Subcutaneous adipose tissue (tissue), 4 donors: Measurements from ENCODE around the gene SLC27A1. TPM values are rescaled to one million over a fixed set of nuclear protein-coding genes. Genes with fewer than 3 reads are reported as not detected.

Source experiments
- total RNA-seq, 4 donors: library from RNA; depleted of rRNA; stranded (reverse); fragments of >200 nt; gene quantifications; one replicate each; pipeline ENCODE4 v1.1.0, GENCODE V29; 2016
- TF ChIP-seq, protein P1 (sequence below): fragments of 450-650 bp; IDR thresholded peaks from one replicate; pipeline ENCODE4 v1.5.1; 2016; ENCODE audit warnings: low read depth, mild to moderate bottlenecking, control low read depth, antibody characterized with exemption, moderate library complexity

Gene SLC27A1
- total RNA-seq, 4 donors from 2014 or later = 15.0 to 66.5 (median 36.6) TPM

DNA sequence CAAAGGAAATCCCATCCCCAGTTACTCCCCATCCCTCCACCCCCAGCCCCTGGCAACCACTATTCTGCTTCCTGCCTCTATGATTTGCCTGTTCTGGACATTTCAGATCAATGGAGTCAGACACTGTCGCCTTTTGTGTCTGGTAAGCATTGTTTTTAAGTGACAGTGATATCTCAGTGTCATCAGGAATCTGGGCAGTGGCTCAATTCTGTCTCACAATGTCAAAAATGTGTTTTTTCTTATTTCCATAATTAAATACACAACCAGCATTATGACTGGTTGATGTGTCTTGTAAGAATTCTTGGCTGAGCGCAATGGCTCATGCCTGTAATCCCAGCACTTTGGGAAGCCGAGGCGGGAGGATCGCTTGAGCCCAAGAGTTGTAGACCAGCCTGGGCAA is 21.0 kb downstream of the SLC27A1 start:
- TF ChIP-seq, protein P1, sequence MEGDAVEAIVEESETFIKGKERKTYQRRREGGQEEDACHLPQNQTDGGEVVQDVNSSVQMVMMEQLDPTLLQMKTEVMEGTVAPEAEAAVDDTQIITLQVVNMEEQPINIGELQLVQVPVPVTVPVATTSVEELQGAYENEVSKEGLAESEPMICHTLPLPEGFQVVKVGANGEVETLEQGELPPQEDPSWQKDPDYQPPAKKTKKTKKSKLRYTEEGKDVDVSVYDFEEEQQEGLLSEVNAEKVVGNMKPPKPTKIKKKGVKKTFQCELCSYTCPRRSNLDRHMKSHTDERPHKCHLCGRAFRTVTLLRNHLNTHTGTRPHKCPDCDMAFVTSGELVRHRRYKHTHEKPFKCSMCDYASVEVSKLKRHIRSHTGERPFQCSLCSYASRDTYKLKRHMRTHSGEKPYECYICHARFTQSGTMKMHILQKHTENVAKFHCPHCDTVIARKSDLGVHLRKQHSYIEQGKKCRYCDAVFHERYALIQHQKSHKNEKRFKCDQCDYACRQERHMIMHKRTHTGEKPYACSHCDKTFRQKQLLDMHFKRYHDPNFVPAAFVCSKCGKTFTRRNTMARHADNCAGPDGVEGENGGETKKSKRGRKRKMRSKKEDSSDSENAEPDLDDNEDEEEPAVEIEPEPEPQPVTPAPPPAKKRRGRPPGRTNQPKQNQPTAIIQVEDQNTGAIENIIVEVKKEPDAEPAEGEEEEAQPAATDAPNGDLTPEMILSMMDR = no peak

DNA sequence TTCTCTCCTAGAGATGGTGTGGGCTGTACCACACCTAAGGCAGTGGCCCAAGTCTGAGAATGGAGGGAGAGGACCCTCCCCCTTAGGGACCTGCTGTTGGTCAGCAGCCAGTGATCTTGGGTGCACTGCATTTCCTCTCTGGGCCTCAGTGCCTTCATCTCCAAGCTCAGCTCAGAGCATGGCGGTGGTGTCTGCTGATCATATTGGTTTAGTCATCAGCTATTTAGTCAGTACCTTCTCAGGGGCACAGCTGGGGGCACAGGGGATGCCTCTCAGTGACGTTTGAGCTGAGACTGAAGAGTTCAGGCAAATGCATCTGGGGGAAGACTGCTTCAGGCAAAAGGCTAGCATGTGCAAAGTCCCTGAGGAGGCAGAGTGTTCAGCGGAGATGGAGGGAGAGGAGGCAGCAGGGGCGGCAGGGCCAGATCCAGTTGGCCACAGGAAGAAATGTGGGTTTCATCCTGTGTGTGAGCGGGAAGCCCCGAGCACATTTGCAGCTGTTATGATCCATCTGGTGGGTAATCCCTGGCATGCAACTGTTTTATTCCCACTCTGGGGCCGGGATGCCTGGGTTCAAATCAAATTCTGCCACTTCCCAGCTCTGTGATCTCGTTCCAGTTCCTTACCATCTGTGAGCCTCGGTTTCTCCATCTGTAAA is 25.4 kb downstream of the SLC27A1 start:
- TF ChIP-seq, protein P1 = no peak

DNA sequence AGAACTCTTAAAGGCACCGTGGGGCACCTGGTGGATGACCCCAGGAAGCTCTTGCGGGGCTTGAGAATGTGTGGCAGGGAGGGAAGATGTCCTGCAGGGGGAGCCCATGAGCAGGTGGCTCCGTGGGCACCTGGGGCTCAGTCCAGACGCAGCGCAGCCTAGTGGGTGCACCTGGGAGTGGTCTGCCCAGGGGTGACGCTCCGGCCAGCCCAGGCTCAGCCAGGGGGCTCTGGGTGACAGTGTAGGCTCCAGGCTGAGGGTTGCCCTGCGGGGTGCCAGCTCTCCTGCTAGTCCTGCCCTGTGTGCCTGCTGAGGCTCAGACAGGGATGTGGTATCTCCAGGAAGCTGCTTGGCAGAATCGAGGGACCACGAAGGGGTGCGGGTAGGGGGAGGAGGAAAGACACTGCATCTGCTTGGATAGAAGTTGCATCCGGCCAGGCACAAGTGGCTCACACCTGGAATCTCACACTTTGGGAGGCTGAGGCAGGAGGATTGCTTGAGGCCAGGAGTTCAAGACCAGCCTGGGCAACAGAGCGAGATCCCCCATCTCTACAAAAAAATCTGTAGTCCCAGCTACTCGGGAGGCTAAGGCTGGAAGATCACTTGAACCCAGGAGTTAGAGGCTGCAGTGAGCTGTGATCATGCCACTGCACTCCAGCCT is 26.1 kb downstream of the SLC27A1 start:
- TF ChIP-seq, protein P1 = no peak

DNA sequence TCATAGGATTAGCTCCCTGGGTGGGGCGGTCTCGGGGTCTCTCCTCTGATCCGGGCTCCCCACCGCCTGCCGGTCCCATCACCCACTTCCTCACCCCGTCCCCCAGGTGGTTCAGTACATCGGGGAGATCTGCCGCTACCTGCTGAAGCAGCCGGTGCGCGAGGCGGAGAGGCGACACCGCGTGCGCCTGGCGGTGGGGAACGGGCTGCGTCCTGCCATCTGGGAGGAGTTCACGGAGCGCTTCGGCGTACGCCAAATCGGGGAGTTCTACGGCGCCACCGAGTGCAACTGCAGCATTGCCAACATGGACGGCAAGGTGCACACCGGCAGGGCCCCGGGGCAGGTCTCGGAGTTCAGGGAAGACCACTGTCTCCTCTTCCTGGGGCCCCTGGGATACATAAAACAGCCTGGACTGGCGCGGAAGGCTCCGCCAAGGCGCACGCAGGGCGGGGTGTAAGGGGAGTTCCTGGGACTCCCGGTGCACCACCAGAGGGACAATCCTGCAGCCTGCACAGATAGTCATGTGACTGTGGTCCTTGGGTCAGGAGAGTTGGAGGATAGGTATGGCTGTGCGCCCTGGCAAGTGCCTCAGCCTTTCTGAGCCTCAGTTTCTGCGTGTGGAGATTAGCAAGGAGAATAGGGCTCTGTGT is 26.9 kb downstream of the SLC27A1 start:
- TF ChIP-seq, protein P1 = no peak

DNA sequence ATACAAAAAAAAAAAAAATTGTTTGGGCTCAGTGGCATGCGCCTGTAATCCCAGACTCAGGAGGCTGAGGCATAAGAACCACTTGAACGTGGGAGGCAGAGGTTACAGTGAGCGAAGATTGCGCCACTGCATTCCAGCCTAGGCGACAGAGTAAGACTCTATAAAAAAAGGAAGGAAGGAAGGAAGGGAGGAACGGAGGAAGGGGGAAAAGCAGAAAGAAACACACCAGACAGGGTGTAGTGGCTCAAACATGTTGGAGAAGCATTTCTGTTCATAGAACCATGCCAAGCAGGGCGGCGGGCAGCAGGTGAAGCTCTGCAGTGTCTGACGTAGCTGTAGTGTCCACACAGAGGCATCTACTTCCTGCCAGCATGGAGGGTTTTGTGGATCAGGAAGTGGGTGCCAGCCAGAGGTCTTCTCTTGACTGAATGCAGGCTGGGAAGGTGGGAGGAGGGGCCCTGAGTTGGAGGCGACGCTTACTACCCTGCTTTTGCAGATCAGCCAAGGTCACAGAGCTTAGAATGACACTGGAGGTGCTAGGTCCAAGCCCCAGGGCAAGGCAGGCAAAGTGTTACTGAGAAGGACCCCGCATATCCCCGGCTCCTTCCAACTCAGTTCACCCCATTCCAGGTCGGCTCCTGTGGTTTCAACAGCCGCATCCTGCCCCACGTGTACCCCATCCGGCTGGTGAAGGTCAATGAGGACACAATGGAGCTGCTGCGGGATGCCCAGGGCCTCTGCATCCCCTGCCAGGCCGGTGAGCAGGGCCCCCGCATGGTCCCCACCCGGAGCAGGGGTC is 29.5 kb downstream of the SLC27A1 start:
- TF ChIP-seq, protein P1 = no peak

DNA sequence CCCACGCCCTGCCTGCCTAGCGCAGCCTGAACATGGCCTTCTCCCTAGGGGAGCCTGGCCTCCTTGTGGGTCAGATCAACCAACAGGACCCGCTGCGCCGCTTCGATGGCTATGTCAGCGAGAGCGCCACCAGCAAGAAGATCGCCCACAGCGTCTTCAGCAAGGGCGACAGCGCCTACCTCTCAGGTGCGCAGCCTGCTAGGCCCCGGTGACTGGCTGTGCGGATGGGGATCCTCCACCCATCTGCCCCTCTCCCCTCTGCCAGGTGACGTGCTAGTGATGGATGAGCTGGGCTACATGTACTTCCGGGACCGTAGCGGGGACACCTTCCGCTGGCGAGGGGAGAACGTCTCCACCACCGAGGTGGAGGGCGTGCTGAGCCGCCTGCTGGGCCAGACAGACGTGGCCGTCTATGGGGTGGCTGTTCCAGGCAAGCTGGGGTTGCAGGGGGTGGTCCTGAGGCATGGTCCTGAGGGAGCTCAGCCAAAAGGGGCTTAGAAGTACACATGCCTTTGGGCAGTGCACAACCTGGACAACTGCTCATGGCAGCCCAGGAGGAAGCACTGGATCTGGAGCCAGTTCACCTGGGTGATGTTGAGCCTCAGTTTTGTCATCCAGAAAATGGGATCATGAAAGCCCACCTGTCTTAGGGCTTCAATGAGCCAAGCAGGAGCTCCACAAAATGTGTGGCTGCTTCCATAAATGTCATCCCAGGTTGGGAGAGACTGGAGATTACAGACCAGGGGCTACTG is 30.3 kb downstream of the SLC27A1 start:
- TF ChIP-seq, protein P1 = no peak
